Neural cell (in vitro differentiated cells): ENCODE results near the gene SMCO1. TPM values are rescaled to one million over a fixed set of nuclear protein-coding genes. Genes with fewer than 3 reads are reported as not detected.

ENCODE experiments used
- H2AFZ ChIP-seq: fragments of 200-600, 300-800 bp; sonication (generic), shearing (Covaris generic); 2 replicates; pipeline ENCODE4 v1.6.0; 2014; ENCODE audit warnings: low read depth, mild to moderate bottlenecking, antibody characterized with exemption, low read length, moderate library complexity
- H3F3A ChIP-seq: fragments of 200-600 bp; shearing (Covaris generic); 2 replicates; pipeline ENCODE4 v1.6.1; 2016; ENCODE audit warnings: mild to moderate bottlenecking, moderate library complexity, mixed read lengths, antibody characterized with exemption, low read length; ENCODE audit not compliant: insufficient read depth, poor library complexity, severe bottlenecking
- H3K27ac ChIP-seq: fragments of 200-600, 300-800 bp; sonication (generic), shearing (Covaris generic); 2 replicates; pipeline ENCODE4 v1.5.1; 2014; ENCODE audit warnings: mild to moderate bottlenecking, low read length, moderate library complexity
- H3K27me3 ChIP-seq: fragments of 300-800, 200-600 bp; sonication (generic), shearing (Covaris generic); 2 replicates; pipeline ENCODE4 v1.6.0; 2014; ENCODE audit warnings: mild to moderate bottlenecking, low read depth, low read length, moderate library complexity; ENCODE audit not compliant: insufficient read depth
- H3K36me3 ChIP-seq: fragments of 300-800, 200-600 bp; sonication (generic), shearing (Covaris generic); 2 replicates; pipeline ENCODE4 v1.5.1; 2014; ENCODE audit warnings: mild to moderate bottlenecking, antibody characterized with exemption, low read length, moderate library complexity; ENCODE audit not compliant: insufficient read depth
- H3K4me2 ChIP-seq: fragments of 300-800, 200-600 bp; sonication (generic), shearing (Covaris generic); 2 replicates; pipeline ENCODE4 v1.6.0; 2014; ENCODE audit warnings: mild to moderate bottlenecking, low read length
- H3K4me3 ChIP-seq: fragments of 300-800, 200-600 bp; sonication (generic), shearing (Covaris generic); 2 replicates; pipeline ENCODE4 v1.5.1; 2014; ENCODE audit warnings: mild to moderate bottlenecking, low read length, moderate library complexity
- H3K79me2 ChIP-seq: fragments of 200-600 bp; shearing (Covaris generic); replicated peaks from 2 replicates; pipeline ENCODE4 v1.6.0; 2014; ENCODE audit warnings: mild to moderate bottlenecking, low read length, moderate library complexity; ENCODE audit not compliant: insufficient read depth
- H3K9ac ChIP-seq: fragments of 300-800, 200-600 bp; sonication (generic), shearing (Covaris generic); 2 replicates; pipeline ENCODE4 v1.6.1; 2016; ENCODE audit warnings: mild to moderate bottlenecking, low read length, mixed read lengths
- H3K9me2 ChIP-seq: fragments of 200-600 bp; shearing (Covaris generic); 2 replicates; pipeline ENCODE4 v1.6.1; 2016; ENCODE audit warnings: mild to moderate bottlenecking, low read length, mixed read lengths; ENCODE audit not compliant: insufficient read depth
- H3K9me3 ChIP-seq: fragments of 200-600, 300-800 bp; sonication (generic), shearing (Covaris generic); 2 replicates; pipeline ENCODE4 v1.6.1; 2016; ENCODE audit warnings: mild to moderate bottlenecking, mixed run types, low read length, moderate library complexity, mixed read lengths
- H4K20me1 ChIP-seq: fragments of 200-600 bp; shearing (Covaris generic); 2 replicates; pipeline ENCODE4 v1.6.1; 2016; ENCODE audit warnings: mild to moderate bottlenecking, mixed run types; ENCODE audit not compliant: insufficient read depth
- CTCF ChIP-seq: fragments of 450-650 bp; IDR thresholded peaks from 2 replicates; pipeline ENCODE4 v1.5.1; 2014; ENCODE audit warnings: antibody characterized with exemption, mild to moderate bottlenecking, moderate library complexity; ENCODE audit not compliant: poor library complexity, severe bottlenecking
- EP300 ChIP-seq: fragments of 450-650 bp; conservative IDR thresholded peaks from 2 replicates; pipeline ENCODE4 v1.6.1; 2014; ENCODE audit warnings: antibody characterized with exemption, mild to moderate bottlenecking, moderate library complexity; ENCODE audit not compliant: poor library complexity, severe bottlenecking
- EZH2 ChIP-seq: fragments of 200-600, 300-800 bp; shearing (Covaris generic), sonication (generic); IDR thresholded peaks from 2 replicates; pipeline ENCODE4 v1.6.1; 2014; ENCODE audit warnings: antibody characterized with exemption, low read length, borderline replicate concordance, mild to moderate bottlenecking; ENCODE audit not compliant: insufficient read depth, poor library complexity, severe bottlenecking
- MXI1 ChIP-seq: fragments of 450-650 bp; conservative IDR thresholded peaks from 2 replicates; pipeline ENCODE4 v1.6.1; 2014; ENCODE audit warnings: antibody characterized with exemption, mild to moderate bottlenecking; ENCODE audit not compliant: poor library complexity, severe bottlenecking
- POLR2AphosphoS5 ChIP-seq: IDR thresholded peaks from 2 replicates; pipeline ENCODE4 v1.6.1; 2012
- RAD21 ChIP-seq: fragments of 450-650 bp; conservative IDR thresholded peaks from 2 replicates; pipeline ENCODE4 v1.6.1; 2014; ENCODE audit warnings: antibody characterized with exemption, mild to moderate bottlenecking, moderate library complexity
- REST ChIP-seq: IDR thresholded peaks from 2 replicates; pipeline ENCODE4 v1.6.1; 2012; ENCODE audit warnings: borderline replicate concordance
- SMC3 ChIP-seq: fragments of 450-650 bp; conservative IDR thresholded peaks from 2 replicates; pipeline ENCODE4 v1.6.1; 2014; ENCODE audit warnings: antibody characterized with exemption, mild to moderate bottlenecking, moderate library complexity; ENCODE audit not compliant: poor library complexity
- TAF1 ChIP-seq: IDR thresholded peaks from 2 replicates; pipeline ENCODE4 v1.6.1; 2012; ENCODE audit warnings: low read depth
- polyA plus RNA-seq: library from polyadenylated mRNA; depleted of rRNA; stranded (reverse); fragments of >200 nt; gene quantifications from 2 replicates; pipeline ENCODE4 v1.2.3, GENCODE V29; 2014

The SMCO1 gene
- polyA plus RNA-seq, 1 donor from 2014 or later: not detected

GRCh38 chr3:196557236-196557635, 42.1 kb upstream of the SMCO1 start:
- H3K9me2 ChIP-seq: no peaks in the 10 kb centered on the region
- H3F3A ChIP-seq: no peaks in the 10 kb centered on the region
- TF ChIP-seq CTCF (no peak), MXI1 (no peak), REST (no peak), POLR2AphosphoS5 (no peak), EP300 (no peak), RAD21 (no peak), EZH2 (no peak), TAF1 (no peak), SMC3 (no peak)
- H3K27ac ChIP-seq: no peak overlapping the region
- H3K4me3 ChIP-seq: no peak overlapping the region
- H3K79me2 ChIP-seq: no peaks in the 10 kb centered on the region
- H3K4me2 ChIP-seq: no peak overlapping the region
- H3K27me3 ChIP-seq: no peaks in the 10 kb centered on the region
- no peaks in the 10 kb centered on the region for H3K36me3 ChIP-seq
- no peaks in the 10 kb centered on the region for H3K9me3 ChIP-seq
- H2AFZ ChIP-seq: no peak overlapping the region
- H4K20me1 ChIP-seq: no peaks in the 10 kb centered on the region
- H3K9ac ChIP-seq: no peak overlapping the region

GRCh38 chr3:196555295-196555694, 40.1 kb upstream of the SMCO1 start:
- Histone ChIP-seq H3K9ac (no peak overlapping the region), H3F3A (no peaks in the 10 kb centered on the region), H4K20me1 (no peaks in the 10 kb centered on the region), H3K4me2 (no peak overlapping the region), H2AFZ (no peak overlapping the region), H3K9me2 (no peaks in the 10 kb centered on the region), H3K9me3 (no peaks in the 10 kb centered on the region), H3K36me3 (no peaks in the 10 kb centered on the region), H3K79me2 (no peaks in the 10 kb centered on the region), H3K27me3 (no peaks in the 10 kb centered on the region), H3K27ac (no peak overlapping the region), H3K4me3 (no peak overlapping the region)
- TF ChIP-seq SMC3: no peak
- no peak for TF ChIP-seq TAF1
- no peak for TF ChIP-seq MXI1
- TF ChIP-seq RAD21: no peak
- no peak for TF ChIP-seq EZH2
- TF ChIP-seq POLR2AphosphoS5: no peak
- no peak for TF ChIP-seq REST
- TF ChIP-seq EP300: no peak
- no peak for TF ChIP-seq CTCF
